PC-3 (cell line): ENCODE measurements around the gene BTD. TPM values are rescaled to one million over a fixed set of nuclear protein-coding genes. Genes with fewer than 3 reads are reported as not detected.

Experiments used
- ATAC-seq: fragments of 200-7000 bp; cut with Tn5 transposase; 2 replicates; pipeline ENCODE4 v1.9.1; 2020; ENCODE audit warnings: mild to moderate bottlenecking, moderate library complexity
- BruUV-seq: library from RNA; stranded (reverse); fragments of 400-500 nt; replicated peaks from 2 replicates; lab custom pipeline; 2021; lab: Mats Ljungman, UMichigan
- CTCF ChIA-PET: fragments of 300-600 bp; sonication (Branson Sonifier 250); formaldehyde crosslinking; loops from one replicate; lab custom pipeline; 2022; ENCODE audit warnings: antibody characterized with exemption; lab: Charles Lee
- POLR2A ChIA-PET: fragments of 300-600 bp; sonication (Branson Sonifier 250); formaldehyde crosslinking; loops from one replicate; lab custom pipeline; 2022; ENCODE audit warnings: antibody characterized with exemption; ENCODE audit not compliant: unreplicated experiment; lab: Charles Lee
- DNase-seq: peaks from one replicate; pipeline ENCODE4 v3.0.0-alpha.2; 2015
- H2AFZ ChIP-seq: fragments of 300-600 bp; sonication (generic); 2 replicates; pipeline ENCODE4 v1.6.0; 2016; ENCODE audit warnings: antibody characterized with exemption, low read length
- H3F3A ChIP-seq: fragments of 300-600 bp; sonication (generic); one replicate; pipeline ENCODE4 v1.6.0; 2017; ENCODE audit warnings: antibody characterized with exemption, low read length, control low read depth, mild to moderate bottlenecking; ENCODE audit not compliant: unreplicated experiment
- H3K27ac ChIP-seq: fragments of 300-600 bp; sonication (generic); 2 replicates; pipeline ENCODE4 v1.5.1; 2016; ENCODE audit warnings: mild to moderate bottlenecking, low read length
- H3K27me3 ChIP-seq: fragments of 300-600 bp; sonication (generic); 2 replicates; pipeline ENCODE4 v1.6.1; 2016; ENCODE audit warnings: low read length, mixed read lengths
- H3K36me3 ChIP-seq: fragments of 300-600 bp; sonication (generic); 2 replicates; pipeline ENCODE4 v1.6.1; 2016; ENCODE audit warnings: low read depth, mixed run types, low read length, mixed read lengths
- H3K4me1 ChIP-seq: fragments of 300-600 bp; sonication (generic); 2 replicates; pipeline ENCODE4 v1.5.1; 2016; ENCODE audit warnings: low read length; ENCODE audit not compliant: insufficient read depth
- H3K4me2 ChIP-seq: fragments of 300-600 bp; sonication (generic); 2 replicates; pipeline ENCODE4 v1.6.0; 2016; ENCODE audit warnings: low read length
- H3K4me3 ChIP-seq: fragments of 300-600 bp; sonication (generic); 2 replicates; pipeline ENCODE4 v1.5.1; 2016; ENCODE audit warnings: mild to moderate bottlenecking, low read length, mixed read lengths
- H3K79me2 ChIP-seq: fragments of 300-600 bp; sonication (generic); 2 replicates; pipeline ENCODE4 v1.6.1; 2017; ENCODE audit warnings: low read length, mixed read lengths
- H3K9ac ChIP-seq: fragments of 300-600 bp; sonication (generic); 2 replicates; pipeline ENCODE4 v1.6.0; 2016; ENCODE audit warnings: mild to moderate bottlenecking, low read length
- H3K9me2 ChIP-seq: fragments of 300-600 bp; sonication (generic); replicated peaks from 2 replicates; pipeline ENCODE4 v1.6.1; 2016; ENCODE audit warnings: mixed run types, low read length, mixed read lengths
- H3K9me3 ChIP-seq: fragments of 300-600 bp; sonication (generic); 2 replicates; pipeline ENCODE4 v1.6.1; 2016; ENCODE audit warnings: low read length, mixed read lengths
- H4K20me1 ChIP-seq: fragments of 300-600 bp; sonication (generic); 2 replicates; pipeline ENCODE4 v1.6.1; 2016; ENCODE audit warnings: low read length, mixed read lengths
- CTCF ChIP-seq: fragments of 300-600 bp; sonication (generic); conservative IDR thresholded peaks from 2 replicates; pipeline ENCODE4 v1.5.1; 2017; ENCODE audit warnings: antibody characterized with exemption, low read depth, mild to moderate bottlenecking, low read length
- EZH2 ChIP-seq: fragments of 300-600 bp; sonication (generic); IDR thresholded peaks from one replicate; pipeline ENCODE4 v1.6.1; 2017; ENCODE audit warnings: antibody characterized with exemption, mild to moderate bottlenecking, low read length; ENCODE audit not compliant: unreplicated experiment
- EZH2phosphoT487 ChIP-seq: fragments of 300-600 bp; sonication (generic); IDR thresholded peaks from 2 replicates; pipeline ENCODE4 v1.6.1; 2018; ENCODE audit warnings: mild to moderate bottlenecking, antibody characterized with exemption, low read length, borderline replicate concordance
- intact Hi-C: fragments of 100-400 bp; cut with micrococcal nuclease; formaldehyde crosslinking; loops from 2 replicates; pipeline ENCODE4 v1.9.0; 2023
- total RNA-seq: library from RNA; depleted of rRNA; stranded (reverse); fragments of >200 nt; gene quantifications from 2 replicates; pipeline ENCODE4 v1.2.3, GENCODE V29; 2014

Gene BTD
- total RNA-seq, 1 experiment from 2014 or later = 11.7 TPM

- H3F3A ChIP-seq = no peaks in the 10 kb centered on the region
- H3K9me2 ChIP-seq = no peaks in the 10 kb centered on the region
- intact Hi-C loops = no loop called here
- H4K20me1 ChIP-seq = no peaks in the 10 kb centered on the region
- no peaks in the 10 kb centered on the region for H3K9me3 ChIP-seq
- H3K4me1 ChIP-seq = peaks cover 18% of the 10 kb centered on the region
- TF ChIP-seq EZH2phosphoT487 = no peak
- no peaks in the 10 kb centered on the region for H3K27me3 ChIP-seq
- H3K9ac ChIP-seq = no peak overlapping the region
- H3K27ac ChIP-seq = no peak overlapping the region
- ATAC-seq (no peak), DNase-seq (no peak)
- ChIA-PET CTCF (no interaction called here), POLR2A (no interaction called here)
- no peak overlapping the region for H2AFZ ChIP-seq
- peaks cover 11% of the 10 kb centered on the region for H3K36me3 ChIP-seq
- H3K79me2 ChIP-seq = no peaks in the 10 kb centered on the region
- BruUV-seq = no TSS peak
- H3K4me3 ChIP-seq = no peak overlapping the region
- no peak overlapping the region for H3K4me2 ChIP-seq
Measured at GRCh38 chr3:15664144-15664543, 62.6 kb downstream of the BTD start.

DNA sequence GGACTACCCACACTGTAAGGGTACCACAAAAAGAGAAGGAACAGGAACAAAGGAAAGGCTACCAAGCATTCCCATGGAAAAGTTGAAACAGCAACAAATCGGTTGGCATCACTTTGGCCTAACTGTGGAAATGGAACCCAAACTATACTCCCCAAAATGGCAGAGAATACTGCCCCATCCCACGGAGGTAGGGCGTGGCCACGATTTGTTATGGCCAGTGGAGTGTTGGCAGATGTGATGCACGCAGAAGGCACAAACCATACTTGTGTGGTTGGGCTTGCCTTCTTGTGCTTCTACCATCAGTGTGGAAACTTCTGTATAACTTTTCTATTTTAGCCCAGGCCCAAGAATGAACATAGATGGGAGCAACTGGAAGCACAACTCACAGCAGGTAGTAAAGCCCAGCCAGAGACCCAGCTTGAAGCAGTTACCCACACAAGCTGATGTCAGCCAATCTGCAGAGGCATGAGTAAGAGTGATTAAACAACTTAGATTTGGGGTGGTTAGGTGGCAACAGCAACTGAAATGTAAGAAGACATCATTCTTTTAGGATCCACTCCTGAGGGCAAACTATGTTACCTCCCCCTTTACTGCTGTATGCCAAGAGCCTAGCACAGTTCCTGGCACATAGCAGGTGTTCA is 64.1 kb downstream of the BTD start:
- no peak overlapping the region for H3K4me2 ChIP-seq
- DNase-seq = peak; percentile 5
- peaks cover 7% of the 10 kb centered on the region for H3K4me1 ChIP-seq
- no TSS peak for BruUV-seq
- H3K4me3 ChIP-seq = no peak overlapping the region
- no peaks in the 10 kb centered on the region for H3F3A ChIP-seq
- H3K79me2 ChIP-seq = no peaks in the 10 kb centered on the region
- no peaks in the 10 kb centered on the region for H3K9me3 ChIP-seq
- H3K27ac ChIP-seq = no peak overlapping the region
- CTCF ChIA-PET = no interaction called here
- intact Hi-C loops = no loop called here
- H2AFZ ChIP-seq = no peak overlapping the region
- no peak overlapping the region for H3K9ac ChIP-seq
- no peaks in the 10 kb centered on the region for H3K27me3 ChIP-seq
- H3K9me2 ChIP-seq = no peaks in the 10 kb centered on the region
- POLR2A ChIA-PET = no interaction called here
- no peaks in the 10 kb centered on the region for H4K20me1 ChIP-seq
- peaks cover 22% of the 10 kb centered on the region for H3K36me3 ChIP-seq
- TF ChIP-seq EZH2phosphoT487 = no peak
- TF ChIP-seq EZH2 = no peak
- TF ChIP-seq CTCF = no peak
- peak; percentile 29; the same call in 1 of the 2 replicates for ATAC-seq

- H3K27me3 ChIP-seq = no peaks in the 10 kb centered on the region
- H3K9me2 ChIP-seq = no peaks in the 10 kb centered on the region
- no peaks in the 10 kb centered on the region for H3F3A ChIP-seq
- no peak overlapping the region for H3K9ac ChIP-seq
- no peaks in the 10 kb centered on the region for H3K79me2 ChIP-seq
- peaks cover 24% of the 10 kb centered on the region for H3K36me3 ChIP-seq
- ATAC-seq = no peak
- no peak overlapping the region for H3K4me2 ChIP-seq
- intact Hi-C loops = no loop called here
- no TSS peak for BruUV-seq
- H3K4me3 ChIP-seq = no peak overlapping the region
- no peak overlapping the region for H2AFZ ChIP-seq
- peaks cover 1% of the 10 kb centered on the region; the same call in 1 of the 2 replicates for H3K4me1 ChIP-seq
- TF ChIP-seq EZH2 (no peak), EZH2phosphoT487 (no peak), CTCF (no peak)
- ChIA-PET CTCF (no interaction called here), POLR2A (no interaction called here)
- H3K9me3 ChIP-seq = no peaks in the 10 kb centered on the region
- H4K20me1 ChIP-seq = no peaks in the 10 kb centered on the region
- no peak for DNase-seq
- H3K27ac ChIP-seq = no peak overlapping the region
Measured at GRCh38 chr3:15666277-15666676, 64.7 kb downstream of the BTD start.
